SJSA1 (cell line): ENCODE measurements around the gene EXOG. TPM values are rescaled to one million over a fixed set of nuclear protein-coding genes. Genes with fewer than 3 reads are reported as not detected.

Source experiments
- DNase-seq, 2 experiments: peaks; one replicate each; pipeline ENCODE4 v3.0.0-alpha.2; 2015 to 2020; ENCODE audit warnings: low spot score in 2 of 2, low read depth in 1 of 2
- H3K27ac ChIP-seq: fragments of 250-450 bp; sonication (Bioruptor Pico); 2 replicates; pipeline ENCODE4 v1.5.1; 2020; ENCODE audit warnings: mild to moderate bottlenecking, moderate library complexity
- H3K27me3 ChIP-seq: fragments of 250-450 bp; sonication (Bioruptor Pico); replicated peaks from 2 replicates; pipeline ENCODE4 v1.5.1; 2020; ENCODE audit warnings: mild to moderate bottlenecking, moderate library complexity
- H3K36me3 ChIP-seq: fragments of 250-450 bp; sonication (Bioruptor Pico); 2 replicates; pipeline ENCODE4 v1.5.1; 2020; ENCODE audit warnings: mild to moderate bottlenecking
- H3K4me1 ChIP-seq: fragments of 250-450 bp; sonication (Bioruptor Pico); replicated peaks from 2 replicates; pipeline ENCODE4 v1.6.1; 2021; ENCODE audit warnings: mild to moderate bottlenecking
- H3K4me3 ChIP-seq: fragments of 250-450 bp; sonication (Bioruptor Pico); 2 replicates; pipeline ENCODE4 v1.5.1; 2020; ENCODE audit warnings: mild to moderate bottlenecking
- H3K9me3 ChIP-seq: fragments of 250-450 bp; sonication (Bioruptor Pico); replicated peaks from 2 replicates; pipeline ENCODE4 v1.5.1; 2020; ENCODE audit warnings: mild to moderate bottlenecking
- total RNA-seq: library from RNA; depleted of rRNA; stranded (reverse); fragments of >200 nt; shearing (Covaris generic); gene quantifications from 2 replicates; pipeline ENCODE4 v1.2.3, GENCODE V29; 2014

The EXOG gene
- total RNA-seq, 1 experiment from 2014 or later, result 9.0 TPM

GRCh38 chr3:38500688-38501417 is 4.7 kb downstream of the EXOG start:
- Histone ChIP-seq H3K9me3 (no peaks in the 10 kb centered on the region), H3K36me3 (peaks cover 50% of the 10 kb centered on the region), H3K27me3 (no peaks in the 10 kb centered on the region), H3K27ac (no peak overlapping the region), H3K4me1 (peaks cover 1% of the 10 kb centered on the region), H3K4me3 (no peak overlapping the region)
- DNase-seq, result no peak

GRCh38 chr3:38507120-38507519 is 11.0 kb downstream of the EXOG start:
- no peak for DNase-seq
- H3K27ac ChIP-seq, result no peak overlapping the region
- H3K9me3 ChIP-seq, result no peaks in the 10 kb centered on the region
- no peaks in the 10 kb centered on the region for H3K27me3 ChIP-seq
- no peaks in the 10 kb centered on the region for H3K4me1 ChIP-seq
- peaks cover 38% of the 10 kb centered on the region for H3K36me3 ChIP-seq
- no peak overlapping the region for H3K4me3 ChIP-seq

GRCh38 chr3:38509732-38510131 is 13.6 kb downstream of the EXOG start:
- DNase-seq, result no peak
- Histone ChIP-seq H3K36me3 (peaks cover 32% of the 10 kb centered on the region), H3K9me3 (no peaks in the 10 kb centered on the region), H3K4me3 (no peak overlapping the region), H3K27me3 (no peaks in the 10 kb centered on the region), H3K4me1 (no peaks in the 10 kb centered on the region), H3K27ac (no peak overlapping the region)

DNA sequence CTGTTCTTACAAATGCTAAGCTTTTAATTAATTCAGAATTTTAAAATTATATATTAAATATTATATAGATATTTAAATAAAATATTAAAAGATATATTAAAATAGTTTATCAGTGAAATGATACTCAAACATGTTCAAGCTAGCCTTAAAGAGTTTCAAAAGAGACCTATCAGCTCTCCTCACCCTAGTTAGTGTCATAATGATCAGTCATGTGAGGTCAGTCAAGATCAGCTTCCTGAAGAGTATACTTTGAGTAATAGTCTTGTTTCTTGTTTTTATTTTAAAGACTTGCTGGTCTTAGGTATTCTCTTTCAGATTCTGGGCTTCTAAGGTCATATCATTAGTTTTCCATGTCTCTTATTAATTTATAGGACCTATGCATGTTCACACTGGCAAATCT is 14.5 kb downstream of the EXOG start:
- DNase-seq, result no peak
- H3K36me3 ChIP-seq, result peaks cover 30% of the 10 kb centered on the region
- H3K27me3 ChIP-seq, result no peaks in the 10 kb centered on the region
- H3K9me3 ChIP-seq, result no peaks in the 10 kb centered on the region
- H3K4me1 ChIP-seq, result no peaks in the 10 kb centered on the region
- no peak overlapping the region for H3K4me3 ChIP-seq
- no peak overlapping the region for H3K27ac ChIP-seq

- no peak overlapping the region for H3K27ac ChIP-seq
- H3K36me3 ChIP-seq, result peaks cover 27% of the 10 kb centered on the region
- H3K9me3 ChIP-seq, result no peaks in the 10 kb centered on the region
- H3K27me3 ChIP-seq, result no peaks in the 10 kb centered on the region
- H3K4me3 ChIP-seq, result no peak overlapping the region
- no peak for DNase-seq
- H3K4me1 ChIP-seq, result no peaks in the 10 kb centered on the region
Measured at GRCh38 chr3:38511546-38511945, 15.4 kb downstream of the EXOG start.

DNA sequence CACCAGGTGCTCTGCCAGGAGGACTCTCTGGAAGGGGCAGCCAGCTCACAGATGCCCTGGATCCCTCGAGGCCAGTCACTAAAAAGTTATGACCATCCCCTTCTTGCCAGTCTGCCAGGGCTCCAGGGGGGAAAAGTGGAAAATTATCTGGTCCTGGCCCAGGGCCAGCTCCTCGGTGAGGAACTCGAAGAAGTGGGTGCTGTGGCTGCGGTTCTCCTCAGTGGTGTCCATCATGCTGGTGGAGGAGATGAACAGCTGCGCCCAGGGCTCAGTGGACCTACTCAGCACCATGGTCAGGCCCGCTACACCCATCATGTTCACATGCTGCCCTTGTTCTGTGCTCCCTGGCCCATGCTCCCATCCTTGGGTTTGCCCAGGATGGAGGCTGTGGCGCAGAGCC is 19.2 kb downstream of the EXOG start:
- no peaks in the 10 kb centered on the region for H3K4me1 ChIP-seq
- H3K4me3 ChIP-seq, result no peak overlapping the region
- DNase-seq, result no peak
- H3K36me3 ChIP-seq, result peaks cover 12% of the 10 kb centered on the region
- H3K27me3 ChIP-seq, result no peaks in the 10 kb centered on the region
- no peaks in the 10 kb centered on the region for H3K9me3 ChIP-seq
- no peak overlapping the region for H3K27ac ChIP-seq

DNA sequence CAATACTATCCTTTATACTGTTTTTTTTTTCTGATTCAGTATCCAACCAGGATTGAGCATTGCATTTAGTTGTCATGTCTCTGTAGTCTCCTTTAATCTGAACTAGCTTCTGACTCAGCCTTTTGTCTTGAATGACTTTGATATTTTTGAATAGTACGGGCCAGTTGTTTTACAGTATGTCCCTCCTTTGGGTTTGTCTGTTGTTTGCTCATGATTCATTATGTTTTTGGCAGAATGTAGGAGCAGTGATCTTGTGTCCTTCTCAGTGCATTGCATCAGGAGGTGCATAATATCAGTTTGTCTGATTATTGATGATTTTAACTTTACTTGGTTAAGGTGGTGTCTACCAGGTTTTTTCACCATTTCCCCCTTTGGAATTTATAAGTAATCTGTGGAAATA is 20.5 kb downstream of the EXOG start:
- H3K36me3 ChIP-seq, result peaks cover 10% of the 10 kb centered on the region
- no peaks in the 10 kb centered on the region for H3K9me3 ChIP-seq
- no peak for DNase-seq
- H3K27ac ChIP-seq, result no peak overlapping the region
- no peaks in the 10 kb centered on the region for H3K4me1 ChIP-seq
- no peak overlapping the region for H3K4me3 ChIP-seq
- no peaks in the 10 kb centered on the region for H3K27me3 ChIP-seq

GRCh38 chr3:38519000-38519399 is 22.9 kb downstream of the EXOG start:
- H3K4me1 ChIP-seq, result no peaks in the 10 kb centered on the region
- H3K4me3 ChIP-seq, result no peak overlapping the region
- peaks cover 15% of the 10 kb centered on the region for H3K36me3 ChIP-seq
- no peaks in the 10 kb centered on the region for H3K9me3 ChIP-seq
- no peaks in the 10 kb centered on the region for H3K27me3 ChIP-seq
- H3K27ac ChIP-seq, result no peak overlapping the region
- DNase-seq, result no peak

DNA sequence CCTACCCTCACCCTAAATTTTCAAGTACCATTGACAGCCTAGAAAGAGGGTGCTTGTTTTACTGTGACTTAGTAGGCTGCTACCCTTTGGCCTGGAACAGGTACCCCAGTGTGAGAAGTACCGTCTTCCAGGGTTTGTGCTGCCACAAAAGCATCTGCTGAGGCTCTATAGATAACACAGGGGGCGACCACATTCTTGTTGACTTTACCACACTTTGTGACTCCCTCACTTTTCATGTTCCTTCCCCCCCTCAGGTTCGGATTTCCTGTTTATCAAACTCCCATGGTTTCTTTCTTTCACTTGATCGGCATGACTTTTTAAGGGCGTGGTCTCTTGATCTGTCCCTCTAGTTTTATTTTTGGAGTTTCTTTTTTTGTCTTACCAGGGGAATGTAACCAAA is 23.5 kb downstream of the EXOG start:
- no peak for DNase-seq
- Histone ChIP-seq H3K36me3 (peaks cover 19% of the 10 kb centered on the region), H3K9me3 (no peaks in the 10 kb centered on the region), H3K27me3 (no peaks in the 10 kb centered on the region), H3K27ac (no peak overlapping the region), H3K4me3 (no peak overlapping the region), H3K4me1 (no peaks in the 10 kb centered on the region)

DNA sequence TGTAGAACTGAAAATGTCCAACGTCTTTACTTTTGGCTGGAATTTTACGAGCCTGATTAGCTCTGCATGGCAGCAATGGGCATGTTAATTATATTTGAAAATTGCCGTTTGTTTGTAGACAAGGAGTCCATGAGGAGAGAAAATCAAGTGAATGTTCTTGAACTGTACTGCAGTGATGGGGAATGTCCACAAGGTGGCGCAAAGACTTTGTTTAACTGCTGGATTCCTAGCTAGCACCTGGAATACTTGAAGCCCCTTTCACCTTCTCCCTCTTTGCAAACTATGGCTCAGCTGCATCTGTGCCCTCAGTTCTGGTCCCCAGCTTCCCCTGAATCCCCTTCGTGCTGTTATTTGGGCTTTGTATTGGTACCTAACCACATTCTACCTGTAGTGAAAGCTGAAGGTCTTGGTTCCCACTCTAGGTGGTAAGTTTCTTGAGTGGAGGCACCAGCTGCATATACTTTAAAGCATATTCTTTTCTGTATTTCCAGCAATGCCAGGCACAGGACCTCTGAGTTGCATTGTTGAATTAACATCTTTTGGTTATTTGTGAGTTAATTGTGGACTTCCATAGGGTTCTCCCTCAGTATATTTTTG is 25.3 kb downstream of the EXOG start:
- H3K4me1 ChIP-seq, result no peaks in the 10 kb centered on the region
- peak in 1 of 2 experiments; percentile 37 for DNase-seq
- no peak overlapping the region for H3K27ac ChIP-seq
- H3K9me3 ChIP-seq, result no peaks in the 10 kb centered on the region
- H3K4me3 ChIP-seq, result no peak overlapping the region
- H3K27me3 ChIP-seq, result no peaks in the 10 kb centered on the region
- peaks cover 30% of the 10 kb centered on the region for H3K36me3 ChIP-seq

DNA sequence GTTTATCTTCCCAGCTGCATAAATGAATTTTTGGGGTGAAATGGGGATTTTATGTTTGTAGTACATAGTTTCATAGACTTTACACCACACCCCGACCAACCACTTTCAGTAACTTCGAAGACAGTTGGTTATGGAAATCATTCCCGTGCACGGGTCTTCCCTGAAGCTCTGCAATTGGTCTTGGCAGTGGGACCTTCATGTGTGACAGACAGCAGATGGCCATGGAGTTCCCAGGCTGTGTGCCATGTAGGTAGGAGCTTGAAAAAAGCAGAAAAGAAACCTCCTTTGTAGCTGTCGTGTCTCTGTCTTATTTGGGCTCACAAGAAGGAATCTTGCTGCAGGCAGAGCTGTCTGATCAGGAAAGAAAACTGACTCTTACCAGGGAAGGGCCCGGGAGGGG is 25.9 kb downstream of the EXOG start:
- H3K27me3 ChIP-seq, result no peaks in the 10 kb centered on the region
- H3K9me3 ChIP-seq, result no peaks in the 10 kb centered on the region
- H3K4me3 ChIP-seq, result no peak overlapping the region
- no peak overlapping the region for H3K27ac ChIP-seq
- H3K36me3 ChIP-seq, result peaks cover 30% of the 10 kb centered on the region
- no peaks in the 10 kb centered on the region for H3K4me1 ChIP-seq
- no peak for DNase-seq

DNA sequence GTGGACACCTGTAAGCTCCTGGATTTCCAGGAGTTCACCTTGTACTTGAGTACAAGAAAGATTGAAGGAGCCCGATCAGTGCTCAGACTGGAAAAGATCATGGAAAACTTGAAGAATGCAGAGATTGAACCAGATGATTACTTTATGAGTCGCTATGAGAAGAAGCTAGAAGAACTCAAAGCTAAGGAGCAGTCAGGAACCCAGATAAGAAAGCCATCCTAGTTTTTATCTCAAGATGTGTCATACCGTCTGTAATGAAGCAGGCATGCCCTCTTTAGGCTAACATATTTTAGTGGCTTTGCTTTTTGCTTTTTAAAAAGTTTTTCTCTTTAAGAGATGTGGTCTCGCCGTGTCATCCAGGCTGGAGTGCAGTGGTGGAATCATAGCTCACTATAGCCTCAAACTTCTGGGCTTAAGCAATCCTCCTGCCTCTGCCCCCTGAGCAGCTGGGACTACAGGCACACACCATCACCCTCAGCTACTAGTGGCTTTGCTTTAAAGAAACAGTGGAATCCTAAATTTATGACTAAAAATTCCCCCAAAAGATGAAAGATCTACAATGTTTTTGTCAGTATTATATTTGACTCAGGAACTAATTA is 28.1 kb downstream of the EXOG start:
- H3K27ac ChIP-seq, result no peak overlapping the region
- H3K4me3 ChIP-seq, result no peak overlapping the region
- no peak for DNase-seq
- H3K27me3 ChIP-seq, result no peaks in the 10 kb centered on the region
- peaks cover 30% of the 10 kb centered on the region for H3K36me3 ChIP-seq
- H3K4me1 ChIP-seq, result no peaks in the 10 kb centered on the region
- H3K9me3 ChIP-seq, result no peaks in the 10 kb centered on the region

DNA sequence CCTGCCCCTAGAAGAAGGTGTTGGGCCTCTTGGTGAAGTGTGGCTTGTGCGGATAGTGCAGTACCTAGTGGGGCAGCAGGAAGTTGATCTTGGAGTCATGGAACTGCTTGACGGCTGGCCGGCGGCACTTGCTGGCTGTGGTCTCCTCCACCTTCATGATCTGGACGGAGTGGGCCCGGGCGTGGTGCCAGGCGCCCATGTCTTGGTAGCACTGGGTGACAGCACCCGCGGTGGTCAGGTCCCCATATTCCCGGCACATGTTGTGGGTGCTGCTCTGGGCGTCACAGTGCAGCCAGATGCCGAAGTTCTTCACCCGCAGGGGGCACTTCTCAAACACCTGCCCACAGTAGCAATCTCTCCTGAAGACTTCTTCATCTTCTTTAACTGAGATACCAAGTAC is 30.7 kb downstream of the EXOG start:
- no peak for DNase-seq
- no peaks in the 10 kb centered on the region for H3K9me3 ChIP-seq
- H3K36me3 ChIP-seq, result peaks cover 26% of the 10 kb centered on the region
- H3K27ac ChIP-seq, result no peak overlapping the region
- H3K4me1 ChIP-seq, result no peaks in the 10 kb centered on the region
- no peaks in the 10 kb centered on the region for H3K27me3 ChIP-seq
- H3K4me3 ChIP-seq, result no peak overlapping the region

- Histone ChIP-seq H3K4me1 (no peaks in the 10 kb centered on the region), H3K27me3 (no peaks in the 10 kb centered on the region), H3K4me3 (no peak overlapping the region), H3K36me3 (peaks cover 19% of the 10 kb centered on the region), H3K9me3 (no peaks in the 10 kb centered on the region), H3K27ac (no peak overlapping the region)
- DNase-seq, result no peak
Measured at GRCh38 chr3:38528457-38528856, 32.3 kb downstream of the EXOG start.
